ENCODE data around the gene ATL3. TPM values are rescaled to one million over a fixed set of nuclear protein-coding genes. Genes with fewer than 3 reads are reported as not detected.

The ATL3 gene
- total RNA-seq, 5 donors from 2014 or later (not counting 1 experiment from before 2014, with no cell fraction given) = 27.4 to 43.7 (median 37.6) TPM

DNA sequence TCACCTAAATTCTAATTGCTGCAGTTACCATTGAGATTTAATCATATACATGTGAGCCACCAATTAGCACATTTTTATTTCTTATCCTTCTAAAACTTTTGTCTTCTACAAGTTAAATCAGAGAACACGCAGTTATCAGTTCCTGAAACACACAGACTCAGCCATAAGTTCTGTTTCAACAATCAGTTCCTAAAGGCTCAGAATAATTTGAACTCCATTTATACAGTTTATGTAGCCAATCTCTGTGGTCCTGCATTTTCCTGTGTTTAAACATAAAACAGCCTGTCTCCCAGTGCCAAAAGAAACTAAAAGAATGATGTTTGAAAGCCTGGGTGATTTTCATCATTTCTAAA, 59.8 kb downstream of the ATL3 start:
- Histone ChIP-seq H3K9me3 (no peaks in the 10 kb centered on the region), H3K27me3 (replicated peaks in 1 of 2; ENCODE audit: control insufficient read depth in 2 of 2, extremely low read depth in 1 of 2, insufficient read depth in 2 of 2, low read length in 1 of 2) (peaks cover 0 to 5% of the 10 kb centered on the region in 2 experiments), H3K36me3 (ENCODE audit: control insufficient read depth in 2 of 2, extremely low read depth in 1 of 2, insufficient read depth in 1 of 2, low read length in 1 of 2) (no peaks in the 10 kb centered on the region), H3K4me3 (ENCODE audit: control insufficient read depth in 1 of 2, extremely low read depth in 1 of 2, low read length in 1 of 2) (no peak overlapping the region), H3K4me1 (ENCODE audit: control insufficient read depth in 1 of 2, extremely low read depth in 1 of 2, insufficient read depth in 2 of 2, low read length in 2 of 2) (peaks cover 0 to 15% of the 10 kb centered on the region in 2 experiments), H3K27ac (ENCODE audit: low read length) (no peak overlapping the region)
- H3K27me3 Mint-ChIP-seq = no peaks in the 10 kb centered on the region
- peaks cover 21 to 23% (median 23%) of the 10 kb centered on the region in 3 donors for H3K4me1 Mint-ChIP-seq
- no peak overlapping the region for H3K4me3 Mint-ChIP-seq
- CTCF ChIA-PET = no interaction called here
- POLR2A ChIA-PET = no interaction called here
- WGBS (ENCODE audit: insufficient coverage) = 100% methylated on average over 1 of the region's 1 CpG
- H3K36me3 Mint-ChIP-seq = no peaks in the 10 kb centered on the region
- H3K27ac Mint-ChIP-seq = peak overlapping the region in 1 of 2 donors; percentile 44
- ATAC-seq (replicated peaks in 1 of 4) = no peak
- no peak for DNase-seq
- H3K9me3 Mint-ChIP-seq = no peaks in the 10 kb centered on the region

DNA sequence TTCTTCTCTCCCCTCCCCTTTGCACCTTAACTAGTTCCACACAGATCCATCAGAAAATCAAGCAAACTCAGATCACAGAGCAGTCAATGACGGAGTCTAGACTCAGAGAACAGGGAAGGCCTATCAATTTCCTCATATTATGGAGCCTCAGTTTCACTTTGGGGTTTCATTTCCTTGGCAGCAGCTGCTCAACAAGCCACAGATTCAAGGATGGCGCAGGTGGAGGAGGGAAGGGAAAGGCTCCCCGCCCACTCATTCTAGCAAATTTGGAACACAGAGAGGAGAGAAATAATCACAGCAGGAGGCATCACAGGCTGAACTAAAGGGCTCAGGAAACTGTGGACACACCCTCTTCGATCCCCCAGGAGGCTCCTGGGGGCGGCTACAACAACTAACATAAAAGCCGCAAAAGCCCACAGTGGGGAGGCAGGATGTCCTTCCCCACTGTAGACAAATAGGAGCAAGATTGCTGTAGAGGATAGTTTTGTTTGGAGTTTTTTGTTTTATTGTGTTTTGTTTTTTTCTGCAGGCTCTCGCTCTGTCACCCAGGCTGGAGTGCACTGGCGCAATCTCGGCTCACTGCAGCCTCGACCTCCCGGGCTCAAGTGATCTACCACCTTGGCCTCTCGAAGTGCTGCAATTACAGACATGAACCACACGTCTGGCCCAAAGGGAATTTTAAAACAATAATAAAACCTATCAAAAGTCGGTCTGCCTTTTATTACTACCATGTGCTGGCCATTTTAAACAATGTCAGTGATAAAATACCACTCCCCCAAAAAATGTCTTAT, 60.4 kb downstream of the ATL3 start:
- no peak overlapping the region for H3K4me3 Mint-ChIP-seq
- ATAC-seq (replicated peaks in 1 of 4) = no peak
- no peak overlapping the region for H3K27ac ChIP-seq (ENCODE audit: low read length)
- no peaks in the 10 kb centered on the region for H3K27me3 Mint-ChIP-seq
- 88% methylated on average over 7 of the region's 14 CpGs for WGBS (ENCODE audit: insufficient coverage)
- no peaks in the 10 kb centered on the region for H3K9me3 ChIP-seq
- H3K4me1 ChIP-seq (ENCODE audit: control insufficient read depth in 1 of 2, extremely low read depth in 1 of 2, insufficient read depth in 2 of 2, low read length in 2 of 2) = peaks cover 0 to 15% of the 10 kb centered on the region in 2 experiments
- CTCF ChIA-PET = no interaction called here
- H3K36me3 Mint-ChIP-seq = no peaks in the 10 kb centered on the region
- peaks cover 0 to 5% of the 10 kb centered on the region in 2 experiments for H3K27me3 ChIP-seq (replicated peaks in 1 of 2; ENCODE audit: control insufficient read depth in 2 of 2, extremely low read depth in 1 of 2, insufficient read depth in 2 of 2, low read length in 1 of 2)
- H3K9me3 Mint-ChIP-seq = no peaks in the 10 kb centered on the region
- DNase-seq = no peak
- H3K27ac Mint-ChIP-seq = peak overlapping the region; percentile 44 to 57
- peaks cover 21 to 23% (median 23%) of the 10 kb centered on the region in 3 donors for H3K4me1 Mint-ChIP-seq
- no peaks in the 10 kb centered on the region for H3K36me3 ChIP-seq (ENCODE audit: control insufficient read depth in 2 of 2, extremely low read depth in 1 of 2, insufficient read depth in 1 of 2, low read length in 1 of 2)
- H3K4me3 ChIP-seq (ENCODE audit: control insufficient read depth in 1 of 2, extremely low read depth in 1 of 2, low read length in 1 of 2) = no peak overlapping the region
- POLR2A ChIA-PET = no interaction called here

DNA sequence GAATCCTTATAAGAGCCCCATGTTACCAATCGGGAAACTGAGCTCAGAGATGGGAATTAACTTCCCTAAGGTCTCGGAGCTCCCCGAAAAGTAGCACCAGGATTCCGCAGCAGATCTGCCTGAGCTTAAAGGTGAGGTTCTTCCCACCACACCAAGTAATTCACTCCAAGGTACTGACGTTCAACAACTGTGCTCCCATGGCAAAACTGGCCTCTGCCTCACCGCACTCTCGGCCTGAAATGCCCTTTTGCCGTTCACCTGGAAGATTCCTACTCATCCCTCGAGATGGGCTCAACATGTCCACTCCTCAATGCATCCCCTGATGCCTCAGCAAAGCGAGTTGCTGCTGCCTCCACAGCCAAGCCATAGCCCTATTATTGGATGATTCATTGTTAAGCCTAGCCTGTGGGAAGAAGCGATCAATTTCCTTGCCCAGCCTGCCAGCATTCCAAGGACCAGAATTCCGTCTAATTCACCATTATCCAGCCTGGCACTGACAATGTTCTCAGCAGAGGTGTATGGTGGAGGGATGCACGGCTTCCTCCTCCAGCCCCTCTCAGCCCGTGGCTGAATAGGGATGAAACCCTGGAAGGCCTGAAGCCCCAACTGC, 61.1 kb downstream of the ATL3 start:
- ChIA-PET CTCF (interaction anchor here (0.6 to 1.2 kb wide), 2 partner anchors 11 to 24 kb away, joined by 3 read pairs; no protein-coding TSS in a partner anchor), POLR2A (no interaction called here)
- no peak overlapping the region for H3K4me3 Mint-ChIP-seq
- peaks cover 21 to 23% (median 23%) of the 10 kb centered on the region in 3 donors for H3K4me1 Mint-ChIP-seq
- no peak overlapping the region for H3K4me3 ChIP-seq (ENCODE audit: control insufficient read depth in 1 of 2, extremely low read depth in 1 of 2, low read length in 1 of 2)
- WGBS (ENCODE audit: insufficient coverage) = 95% methylated on average over 8 of the region's 14 CpGs
- H3K36me3 ChIP-seq (ENCODE audit: control insufficient read depth in 2 of 2, extremely low read depth in 1 of 2, insufficient read depth in 1 of 2, low read length in 1 of 2) = no peaks in the 10 kb centered on the region
- no peaks in the 10 kb centered on the region for H3K9me3 ChIP-seq
- no peaks in the 10 kb centered on the region for H3K36me3 Mint-ChIP-seq
- no peak overlapping the region for H3K27ac ChIP-seq (ENCODE audit: low read length)
- peak overlapping the region; percentile 13 to 36 for H3K27ac Mint-ChIP-seq
- DNase-seq (no peak), ATAC-seq (replicated peaks in 1 of 4) (no peak)
- H3K9me3 Mint-ChIP-seq = no peaks in the 10 kb centered on the region
- H3K4me1 ChIP-seq (ENCODE audit: control insufficient read depth in 1 of 2, extremely low read depth in 1 of 2, insufficient read depth in 2 of 2, low read length in 2 of 2) = peaks cover 0 to 15% of the 10 kb centered on the region in 2 experiments
- H3K27me3 ChIP-seq (replicated peaks in 1 of 2; ENCODE audit: control insufficient read depth in 2 of 2, extremely low read depth in 1 of 2, insufficient read depth in 2 of 2, low read length in 1 of 2) = peaks cover 0 to 5% of the 10 kb centered on the region in 2 experiments
- no peaks in the 10 kb centered on the region for H3K27me3 Mint-ChIP-seq

DNA sequence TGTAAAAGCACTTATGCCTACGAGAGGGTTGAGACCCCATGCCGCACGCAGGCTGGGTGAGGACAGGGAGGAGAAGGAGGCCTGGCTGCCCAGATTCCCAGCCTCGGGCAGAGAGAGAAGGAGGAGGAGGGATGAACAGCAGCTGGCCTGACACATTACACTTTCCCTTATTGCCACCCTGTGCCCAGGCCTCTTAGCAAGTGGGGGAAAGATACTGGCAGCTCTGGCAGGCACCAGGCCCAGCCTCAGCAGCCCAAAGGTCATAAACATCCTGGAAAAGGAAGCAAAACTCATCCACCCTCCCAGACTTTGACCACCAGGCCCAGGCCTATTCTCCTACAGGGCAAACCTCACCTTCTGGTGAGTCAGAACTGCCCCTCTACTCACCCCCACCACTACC, 61.6 kb downstream of the ATL3 start:
- no peaks in the 10 kb centered on the region for H3K9me3 Mint-ChIP-seq
- DNase-seq = no peak
- H3K36me3 ChIP-seq (ENCODE audit: control insufficient read depth in 2 of 2, extremely low read depth in 1 of 2, insufficient read depth in 1 of 2, low read length in 1 of 2) = no peaks in the 10 kb centered on the region
- H3K4me3 ChIP-seq (ENCODE audit: control insufficient read depth in 1 of 2, extremely low read depth in 1 of 2, low read length in 1 of 2) = no peak overlapping the region
- CTCF ChIA-PET = interaction anchor here in 1 of 2 donors (1.2 kb wide), 1 partner anchor 12 kb away, joined by 3 read pairs; no protein-coding TSS in a partner anchor
- no peak overlapping the region for H3K27ac ChIP-seq (ENCODE audit: low read length)
- H3K4me1 ChIP-seq (ENCODE audit: control insufficient read depth in 1 of 2, extremely low read depth in 1 of 2, insufficient read depth in 2 of 2, low read length in 2 of 2) = peaks cover 0 to 13% of the 10 kb centered on the region in 2 experiments
- H3K27me3 Mint-ChIP-seq = no peaks in the 10 kb centered on the region
- H3K4me3 Mint-ChIP-seq = no peak overlapping the region
- POLR2A ChIA-PET = no interaction called here
- H3K27ac Mint-ChIP-seq = peak overlapping the region in 1 of 2 donors; percentile 66
- peaks cover 0 to 5% of the 10 kb centered on the region in 2 experiments for H3K27me3 ChIP-seq (replicated peaks in 1 of 2; ENCODE audit: control insufficient read depth in 2 of 2, extremely low read depth in 1 of 2, insufficient read depth in 2 of 2, low read length in 1 of 2)
- peaks cover 19 to 23% (median 21%) of the 10 kb centered on the region in 3 donors for H3K4me1 Mint-ChIP-seq
- ATAC-seq (replicated peaks in 1 of 4) = no peak
- H3K36me3 Mint-ChIP-seq = no peaks in the 10 kb centered on the region
- no peaks in the 10 kb centered on the region for H3K9me3 ChIP-seq
- 80% methylated on average over 1 of the region's 4 CpGs for WGBS (ENCODE audit: insufficient coverage)

DNA sequence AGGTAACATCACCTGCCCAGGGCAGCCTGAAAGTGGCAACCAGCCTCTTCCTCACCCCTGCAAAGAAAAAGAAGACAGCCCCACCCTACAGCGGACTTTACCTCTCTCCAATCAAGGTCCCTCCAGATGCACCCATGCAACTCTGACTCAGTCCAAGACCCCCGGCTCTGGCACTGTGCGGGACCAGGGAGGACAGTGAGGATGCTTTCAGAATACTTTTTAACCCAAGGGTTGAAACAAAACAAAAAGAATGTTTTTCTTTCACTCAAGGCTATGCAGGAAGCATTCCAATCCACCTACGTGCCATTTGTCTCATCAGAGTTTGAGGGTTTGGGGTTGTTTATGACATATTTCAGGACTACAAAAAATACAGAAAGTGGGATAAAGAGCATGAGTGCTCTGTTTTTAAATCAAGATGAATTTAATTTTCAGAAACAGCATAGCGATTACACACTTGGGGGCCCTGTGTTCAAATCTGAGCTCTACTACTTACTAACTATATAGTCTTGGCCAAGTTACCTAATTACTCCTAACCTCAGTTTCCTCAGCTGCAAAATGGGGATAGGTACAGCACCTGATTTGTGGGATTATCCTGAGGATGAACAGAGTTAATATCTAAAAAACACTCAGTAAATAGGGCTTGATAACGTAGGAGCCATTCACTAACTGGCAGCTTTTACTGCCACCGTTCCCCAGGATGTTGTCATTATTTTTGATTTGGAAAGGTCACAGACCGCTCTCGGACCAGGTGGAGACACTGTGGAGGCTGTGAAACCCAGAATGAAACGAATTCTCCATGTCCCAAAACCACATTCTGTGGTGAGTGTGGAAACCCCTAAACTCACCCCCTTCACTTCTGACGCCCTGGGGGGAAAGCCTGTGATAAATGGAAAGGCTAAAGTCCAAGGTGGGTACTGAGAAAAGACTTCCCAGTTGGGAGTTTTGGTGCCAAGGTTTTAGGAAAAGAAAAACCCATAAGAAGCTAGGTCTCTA, 62.5 kb downstream of the ATL3 start:
- peak overlapping the region in 1 of 2 donors; percentile 2 for H3K27ac Mint-ChIP-seq
- peaks cover 0 to 6% of the 10 kb centered on the region in 2 experiments for H3K4me1 ChIP-seq (ENCODE audit: control insufficient read depth in 1 of 2, extremely low read depth in 1 of 2, insufficient read depth in 2 of 2, low read length in 2 of 2)
- H3K27me3 ChIP-seq (replicated peaks in 1 of 2; ENCODE audit: control insufficient read depth in 2 of 2, extremely low read depth in 1 of 2, insufficient read depth in 2 of 2, low read length in 1 of 2) = peaks cover 0 to 4% of the 10 kb centered on the region in 2 experiments
- H3K36me3 Mint-ChIP-seq = no peaks in the 10 kb centered on the region
- H3K27ac ChIP-seq (ENCODE audit: low read length) = no peak overlapping the region
- H3K4me3 Mint-ChIP-seq = no peak overlapping the region
- H3K9me3 Mint-ChIP-seq = no peaks in the 10 kb centered on the region
- no peaks in the 10 kb centered on the region for H3K9me3 ChIP-seq
- no peaks in the 10 kb centered on the region for H3K36me3 ChIP-seq (ENCODE audit: control insufficient read depth in 2 of 2, extremely low read depth in 1 of 2, insufficient read depth in 1 of 2, low read length in 1 of 2)
- peaks cover 18 to 23% (median 20%) of the 10 kb centered on the region in 3 donors for H3K4me1 Mint-ChIP-seq
- CTCF ChIA-PET = interaction anchor here in 1 of 2 donors (1.2 kb wide), 1 partner anchor 12 kb away, joined by 3 read pairs; no protein-coding TSS in a partner anchor
- WGBS (ENCODE audit: insufficient coverage) = no CpG with 5 or more reads among the region's 11 CpGs
- no peaks in the 10 kb centered on the region for H3K27me3 Mint-ChIP-seq
- H3K4me3 ChIP-seq (ENCODE audit: control insufficient read depth in 1 of 2, extremely low read depth in 1 of 2, low read length in 1 of 2) = no peak overlapping the region
- ATAC-seq (replicated peaks in 1 of 4) (no peak), DNase-seq (no peak)
- POLR2A ChIA-PET = no interaction called here

DNA sequence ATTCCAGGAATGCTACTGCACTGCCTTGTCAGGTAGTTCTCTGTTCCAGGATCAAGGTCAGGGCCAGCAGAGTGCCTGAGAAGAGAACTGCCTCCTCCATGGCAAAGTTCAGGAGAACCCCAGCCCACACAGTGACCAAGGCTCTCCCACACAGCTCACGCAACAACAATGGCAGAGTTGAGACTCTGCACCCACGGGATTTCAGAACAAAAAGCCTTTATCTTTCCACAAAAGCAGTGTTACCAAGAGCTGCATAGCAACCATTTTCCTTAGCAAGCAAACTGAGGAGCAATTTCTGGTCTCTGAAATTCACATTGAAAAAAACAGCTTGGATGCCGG, 68.0 kb downstream of the ATL3 start:
- DNase-seq = no peak
- H3K27ac ChIP-seq (ENCODE audit: low read length) = no peak overlapping the region
- H3K9me3 Mint-ChIP-seq = no peaks in the 10 kb centered on the region
- no peaks in the 10 kb centered on the region for H3K27me3 ChIP-seq (replicated peaks in 1 of 2; ENCODE audit: control insufficient read depth in 2 of 2, extremely low read depth in 1 of 2, insufficient read depth in 2 of 2, low read length in 1 of 2)
- H3K27ac Mint-ChIP-seq = no peak overlapping the region
- 80% methylated on average over 2 of the region's 3 CpGs for WGBS (ENCODE audit: insufficient coverage)
- no peaks in the 10 kb centered on the region for H3K27me3 Mint-ChIP-seq
- no peaks in the 10 kb centered on the region for H3K4me1 ChIP-seq (ENCODE audit: control insufficient read depth in 1 of 2, extremely low read depth in 1 of 2, insufficient read depth in 2 of 2, low read length in 2 of 2)
- no peaks in the 10 kb centered on the region for H3K36me3 Mint-ChIP-seq
- ATAC-seq (replicated peaks in 1 of 4) = no peak
- no peak overlapping the region for H3K4me3 Mint-ChIP-seq
- H3K4me1 Mint-ChIP-seq = peaks cover 0 to 7% (median 2%) of the 10 kb centered on the region in 3 donors
- no peak overlapping the region for H3K4me3 ChIP-seq (ENCODE audit: control insufficient read depth in 1 of 2, extremely low read depth in 1 of 2, low read length in 1 of 2)
- no peaks in the 10 kb centered on the region for H3K36me3 ChIP-seq (ENCODE audit: control insufficient read depth in 2 of 2, extremely low read depth in 1 of 2, insufficient read depth in 1 of 2, low read length in 1 of 2)
- ChIA-PET CTCF (interaction anchor here in 1 of 2 donors (0.6 kb wide), 1 partner anchor 18 kb away, joined by 3 read pairs; no protein-coding TSS in a partner anchor), POLR2A (interaction anchor here in 1 of 2 donors (0.7 kb wide), 1 partner anchor 59 kb away, joined by 7 read pairs; no protein-coding TSS in a partner anchor)
- no peaks in the 10 kb centered on the region for H3K9me3 ChIP-seq
